NCI-H524 (cell line): ENCODE data around the gene AKAP6.

ENCODE experiments used
- DNase-seq, 2 experiments: peaks; one replicate each; lab custom pipeline; 2025; lab: John Stamatoyannopoulos, UW

The AKAP6 gene

DNA sequence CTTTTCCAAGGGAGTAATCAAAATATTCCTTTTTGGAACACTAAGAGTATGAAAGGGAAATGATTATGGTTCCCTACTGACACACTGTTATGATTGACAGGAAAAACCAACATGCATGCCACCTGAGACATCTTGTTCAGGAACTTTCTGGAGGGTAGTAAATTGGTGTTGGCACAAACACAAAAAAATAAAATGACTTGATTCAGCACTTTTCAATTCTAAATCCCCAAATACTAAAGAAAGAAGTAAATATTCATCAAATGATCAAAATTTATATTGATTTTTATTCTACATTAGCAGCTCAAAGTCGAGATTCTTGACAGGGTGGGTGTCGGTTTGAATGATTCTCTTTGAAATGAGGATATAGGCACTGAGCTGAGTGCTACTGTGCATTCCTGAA, 338.2 kb downstream of the AKAP6 start:
- DNase-seq, result no peak

DNA sequence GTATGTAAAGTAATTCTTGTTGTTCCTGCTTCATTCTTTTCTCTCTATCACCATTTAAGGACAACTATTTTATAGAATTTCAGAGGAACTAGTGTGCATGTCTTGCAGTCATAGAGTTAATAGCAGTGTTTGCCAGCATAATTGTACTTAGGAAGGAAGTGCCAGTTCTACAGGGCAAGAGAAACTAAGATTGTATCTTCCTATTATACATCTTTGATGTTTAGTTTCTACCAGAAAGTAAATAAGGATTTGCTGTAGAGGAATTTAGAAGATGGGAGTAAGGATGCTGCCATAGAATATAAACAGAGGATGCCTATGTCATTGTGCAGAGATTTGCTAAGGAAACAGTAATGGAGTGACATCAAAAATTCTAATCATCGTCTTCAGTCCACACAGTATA, 338.7 kb downstream of the AKAP6 start:
- no peak for DNase-seq

DNA sequence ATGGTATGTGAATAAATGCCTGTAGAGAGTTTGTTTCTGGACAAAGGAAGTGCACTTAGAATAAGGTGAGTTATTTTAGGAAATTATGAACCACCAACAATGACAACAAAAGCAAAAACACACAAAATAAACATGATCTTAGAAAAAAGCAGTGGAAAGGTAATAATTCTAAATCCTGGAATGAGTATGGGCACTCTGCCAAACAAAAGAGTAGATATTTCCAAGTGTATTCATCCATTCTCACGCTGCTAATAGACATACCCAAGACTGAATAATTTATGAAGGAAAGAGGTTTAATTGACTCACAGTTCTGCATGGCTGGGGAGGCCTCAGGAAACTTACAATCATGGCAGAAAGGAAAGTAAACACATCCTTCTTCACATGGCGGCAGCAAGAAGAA, 340.3 kb downstream of the AKAP6 start:
- DNase-seq, result no peak

DNA sequence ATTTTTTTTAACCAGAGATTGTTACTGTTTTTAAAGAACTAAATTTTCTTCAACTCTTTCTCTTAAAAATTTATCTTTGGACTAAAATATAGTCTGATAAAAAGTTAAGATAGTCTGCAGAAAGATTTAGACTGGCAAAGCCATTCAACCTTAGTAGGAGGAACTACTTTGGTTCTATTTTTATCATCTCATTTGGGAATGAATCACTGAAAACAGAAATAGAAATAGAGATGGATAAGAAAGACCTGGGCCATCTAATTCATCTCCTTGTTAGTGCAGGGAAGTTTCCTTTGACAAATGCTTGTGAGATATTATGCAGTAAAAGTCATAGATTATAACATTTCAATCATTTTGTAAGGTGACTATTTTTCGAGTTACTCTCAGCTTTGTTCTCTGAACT, 346.3 kb downstream of the AKAP6 start:
- no peak for DNase-seq

DNA sequence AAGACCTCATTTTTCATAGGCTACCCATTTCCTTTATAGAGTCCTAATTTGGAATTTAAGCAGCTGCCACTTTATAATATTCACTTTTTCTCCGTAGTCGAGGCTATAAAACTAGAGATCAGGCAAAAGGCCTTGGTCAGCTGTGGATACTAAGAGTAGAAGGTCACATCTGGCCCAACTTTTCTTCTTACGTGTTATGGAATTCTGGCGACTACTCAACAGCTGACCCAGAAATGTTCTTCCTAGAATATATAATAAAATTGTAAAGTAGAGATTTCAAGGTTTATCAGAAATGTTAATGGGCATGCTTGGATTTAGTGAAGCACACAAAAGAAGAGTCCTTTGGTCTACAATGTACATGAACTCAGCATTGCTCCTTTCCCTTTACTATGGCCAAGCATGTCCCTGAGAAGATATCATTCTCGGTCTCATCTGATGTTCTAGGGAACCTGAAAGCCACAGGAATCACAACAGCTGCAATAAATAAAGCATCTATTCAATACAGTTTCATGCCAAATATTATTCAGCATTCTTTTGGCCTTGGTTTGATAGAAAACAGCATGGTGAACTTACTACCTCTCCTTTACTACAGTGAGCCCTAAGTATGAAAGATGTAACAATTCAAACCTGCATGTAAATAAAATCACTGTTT, 348.2 kb downstream of the AKAP6 start:
- no peak for DNase-seq

DNA sequence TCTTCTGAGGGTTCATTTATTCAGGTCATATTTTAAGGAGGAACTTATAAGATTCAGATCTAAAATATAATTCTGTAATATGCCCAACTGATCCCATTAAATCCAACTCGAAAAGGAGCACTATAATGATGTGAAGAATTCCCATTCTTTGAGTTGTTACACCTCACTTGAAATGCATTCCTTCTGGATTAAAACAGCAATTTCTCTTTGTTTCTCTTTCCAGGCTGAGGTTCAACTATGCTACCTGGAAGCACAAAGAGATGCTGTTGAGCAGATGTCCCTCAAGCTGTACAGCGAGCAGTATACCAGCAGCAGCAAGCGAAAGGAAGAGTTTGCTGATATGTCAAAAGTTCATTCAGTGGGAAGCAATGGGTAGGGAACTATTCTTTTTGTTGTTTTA, 349.0 kb downstream of the AKAP6 start:
- no peak for DNase-seq

DNA sequence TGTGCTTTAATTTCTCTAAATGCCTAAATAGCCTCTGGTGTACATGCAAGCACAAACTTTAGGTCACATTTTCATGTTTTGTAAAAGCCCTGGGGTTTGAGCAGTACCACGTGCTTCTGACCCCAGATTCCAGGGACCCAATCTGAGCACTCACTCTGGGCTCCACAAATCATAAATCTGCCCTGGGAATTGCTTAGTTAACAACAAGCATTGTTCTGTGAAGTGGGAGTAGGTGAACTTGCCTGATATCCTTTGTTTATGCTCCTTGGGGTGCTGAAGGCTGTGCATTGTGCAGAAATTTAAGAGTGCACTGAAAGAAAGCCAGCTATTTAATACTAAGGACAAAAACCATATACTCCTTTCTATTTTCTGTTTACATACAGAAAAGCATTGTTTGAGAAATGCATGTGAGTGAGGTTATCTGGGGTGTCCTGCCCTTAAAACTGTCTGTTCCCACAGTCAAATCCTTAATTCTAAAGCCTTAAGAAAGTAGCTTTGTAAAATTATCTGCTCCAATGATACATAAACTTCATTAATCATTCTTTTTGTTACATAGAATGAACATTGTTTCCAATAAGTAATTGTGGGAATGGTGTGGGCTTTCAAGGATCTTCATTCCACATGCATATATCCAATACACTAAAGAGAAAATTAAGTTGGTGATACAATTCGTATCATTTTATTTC, 351.0 kb downstream of the AKAP6 start:
- DNase-seq, result no peak

DNA sequence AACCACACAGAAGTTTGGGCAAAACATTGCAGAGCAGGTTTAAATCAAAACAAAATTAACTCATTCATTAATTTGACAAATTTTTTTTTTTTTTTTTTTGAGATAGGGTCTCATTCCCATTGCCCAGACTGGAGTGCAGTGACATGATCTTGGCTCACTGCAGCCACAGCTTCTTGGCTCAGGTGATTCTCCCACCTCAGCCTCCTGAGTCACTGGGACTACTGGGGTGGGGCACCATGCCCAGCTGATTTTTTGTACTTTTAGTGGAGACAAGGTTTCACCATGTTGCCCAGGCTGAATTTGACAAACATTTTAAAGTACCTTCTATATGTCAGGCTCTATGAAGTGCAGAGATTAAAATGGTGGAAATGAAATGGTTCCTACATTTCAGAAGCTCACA, 352.5 kb downstream of the AKAP6 start:
- no peak for DNase-seq

DNA sequence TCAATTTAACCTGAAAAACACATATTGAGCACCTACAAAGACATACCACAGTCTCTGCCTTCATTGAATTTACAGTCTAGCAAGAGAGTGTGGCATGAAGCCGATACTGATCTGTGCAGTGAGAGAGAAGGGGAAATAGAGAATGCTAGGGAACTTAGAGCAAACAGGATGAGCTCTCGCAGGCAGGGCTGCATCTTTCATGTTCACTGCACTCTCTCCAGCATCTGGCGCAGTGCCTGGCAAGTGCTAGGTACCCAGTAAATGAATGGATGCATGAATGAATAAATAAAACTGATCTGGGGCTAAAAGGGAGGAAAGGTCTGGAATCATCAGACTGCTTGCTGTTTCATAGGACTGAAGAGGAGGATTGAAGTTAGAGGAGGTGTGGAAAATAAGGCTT, 353.1 kb downstream of the AKAP6 start:
- no peak for DNase-seq

DNA sequence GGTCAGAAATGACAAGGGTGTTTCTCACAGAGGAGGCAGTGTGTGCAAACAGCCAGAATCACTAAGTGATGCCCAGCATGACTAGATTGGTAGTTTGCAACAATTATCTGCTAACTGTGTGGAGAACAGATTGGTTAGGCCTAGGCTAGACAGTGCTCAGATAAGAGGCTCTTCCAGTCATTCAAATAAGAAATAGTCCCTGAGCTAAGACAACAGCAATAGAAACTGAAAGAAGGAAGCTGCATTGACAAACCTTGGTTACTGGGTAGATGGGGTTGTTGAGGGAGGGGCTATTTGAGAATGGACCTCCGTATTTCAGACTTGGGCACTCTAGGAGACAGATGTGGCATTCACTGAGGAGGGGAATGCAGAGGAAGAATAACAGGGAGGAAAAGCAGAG, 354.6 kb downstream of the AKAP6 start:
- no peak for DNase-seq

DNA sequence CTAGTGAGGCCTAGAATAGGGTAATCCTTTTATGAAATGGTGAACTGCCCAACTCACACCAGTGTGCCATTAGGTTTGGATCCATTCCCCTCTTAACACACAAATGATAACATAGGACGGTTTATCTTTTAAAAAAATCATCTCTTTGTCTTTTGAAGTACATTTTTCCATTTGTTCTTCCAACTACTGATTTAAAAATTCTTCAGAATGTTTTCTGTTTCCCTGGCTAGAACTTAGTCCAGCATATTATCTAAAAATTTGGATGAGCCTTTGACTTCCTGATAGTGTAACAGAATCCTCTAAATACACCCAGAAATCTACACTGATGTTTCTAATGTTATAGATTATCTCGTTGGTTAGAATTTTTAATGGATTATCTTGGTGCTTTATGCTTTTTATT, 359.8 kb downstream of the AKAP6 start:
- no peak for DNase-seq

DNA sequence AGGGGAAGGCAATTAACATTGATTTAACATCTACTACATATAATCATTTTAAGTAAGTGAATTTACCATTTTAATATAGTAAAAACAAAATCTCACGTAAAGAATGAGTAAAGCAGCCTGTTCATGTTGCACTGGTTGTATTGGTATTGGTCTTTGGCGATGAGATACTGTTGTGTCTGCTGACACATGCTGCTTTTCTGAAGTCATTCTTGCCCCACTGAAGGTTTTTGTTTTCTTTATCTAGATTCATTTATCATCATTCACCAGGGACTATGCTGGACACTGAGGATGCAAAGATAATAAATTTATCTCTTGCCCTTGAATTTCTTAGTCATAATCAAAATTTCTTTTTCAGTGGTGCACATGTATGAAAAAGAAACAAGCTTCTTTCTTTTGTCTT, 363.3 kb downstream of the AKAP6 start:
- DNase-seq, result no peak

DNA sequence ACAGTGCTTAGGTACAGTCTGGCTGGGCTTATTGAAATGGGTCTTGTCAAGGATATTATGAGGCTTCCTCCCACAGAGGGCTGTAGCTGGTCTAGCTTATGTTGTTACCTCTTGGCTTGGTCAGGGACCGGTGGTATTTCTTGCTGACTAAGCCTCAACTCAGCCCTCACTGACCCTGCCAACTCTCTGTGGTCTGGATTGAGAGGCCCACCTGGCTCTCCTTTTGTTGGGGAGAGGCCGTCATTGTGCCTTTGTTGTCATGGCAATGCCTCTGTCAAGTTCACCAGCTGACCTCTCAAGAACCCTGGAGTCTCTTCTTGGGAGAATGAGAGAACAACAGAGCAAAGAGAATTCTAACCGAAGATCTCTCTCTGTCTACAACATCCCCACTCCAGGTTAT, 364.0 kb downstream of the AKAP6 start:
- peak in 1 of 2 experiments; percentile 14 for DNase-seq

DNA sequence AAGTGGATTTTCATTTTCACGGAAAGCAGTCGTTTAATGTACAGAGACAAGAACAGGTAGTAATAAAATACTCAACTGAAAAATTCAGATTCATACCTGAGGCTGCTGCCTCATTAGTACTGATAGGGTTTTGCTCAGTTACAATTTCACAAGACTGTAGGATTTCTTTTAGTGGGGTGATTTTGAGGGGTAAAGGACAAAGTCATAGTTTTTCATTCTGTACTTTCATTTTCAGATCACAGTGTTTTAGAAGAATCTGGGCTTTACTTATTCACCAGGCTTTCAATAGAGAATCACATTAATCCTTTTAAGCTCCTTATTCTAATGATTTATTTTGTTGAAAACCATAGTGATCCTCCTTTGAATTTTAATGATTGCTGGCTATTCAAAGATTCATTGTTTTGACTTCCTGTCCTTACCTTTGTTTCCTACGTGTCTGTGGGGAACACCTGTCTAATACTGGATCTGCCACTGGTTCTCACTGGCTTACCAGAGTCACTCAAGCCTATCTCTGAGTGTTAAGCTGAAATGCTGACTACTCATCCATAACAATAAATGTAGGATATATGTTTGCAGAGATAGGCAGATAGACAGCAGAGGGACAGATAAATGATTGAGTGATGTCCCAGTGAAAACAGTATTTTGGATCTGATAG, 365.8 kb downstream of the AKAP6 start:
- peak in 1 of 2 experiments; percentile 38 for DNase-seq

DNA sequence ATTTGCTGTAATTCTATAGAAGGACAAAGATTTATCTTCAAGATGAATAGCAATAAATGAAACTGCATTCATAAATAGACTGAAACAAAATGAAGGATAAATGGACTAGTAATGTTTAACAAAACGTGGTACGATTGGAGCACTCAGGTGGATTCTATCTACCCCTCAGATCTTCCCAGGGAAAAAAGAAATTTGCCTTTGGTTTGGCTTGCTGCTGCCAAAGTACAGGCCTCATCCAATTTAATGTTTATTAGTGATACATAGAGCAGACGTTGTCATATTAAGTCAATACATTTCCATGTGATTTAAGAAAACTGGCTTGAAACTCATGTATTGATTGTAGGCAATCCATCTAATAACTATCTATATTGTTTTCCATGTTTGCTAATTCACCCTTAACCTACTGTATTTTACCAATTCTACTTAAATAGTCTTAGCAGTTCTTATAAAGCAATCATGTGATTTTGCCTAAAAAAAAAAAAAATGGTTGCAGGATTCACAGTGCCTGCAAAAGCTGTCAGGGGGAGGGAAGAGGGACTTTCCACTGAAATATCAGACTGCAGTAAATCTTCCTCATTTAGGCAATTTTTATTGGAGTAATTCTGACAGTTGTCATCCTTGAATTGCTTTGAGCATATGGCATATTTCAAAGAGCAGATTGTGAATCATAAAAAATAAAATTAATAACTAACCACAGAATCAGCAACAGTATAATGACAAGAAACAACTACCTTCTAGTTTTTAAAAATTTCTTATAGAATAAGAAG, 367.4 kb downstream of the AKAP6 start:
- peak; percentile 54 to 93 for DNase-seq

DNA sequence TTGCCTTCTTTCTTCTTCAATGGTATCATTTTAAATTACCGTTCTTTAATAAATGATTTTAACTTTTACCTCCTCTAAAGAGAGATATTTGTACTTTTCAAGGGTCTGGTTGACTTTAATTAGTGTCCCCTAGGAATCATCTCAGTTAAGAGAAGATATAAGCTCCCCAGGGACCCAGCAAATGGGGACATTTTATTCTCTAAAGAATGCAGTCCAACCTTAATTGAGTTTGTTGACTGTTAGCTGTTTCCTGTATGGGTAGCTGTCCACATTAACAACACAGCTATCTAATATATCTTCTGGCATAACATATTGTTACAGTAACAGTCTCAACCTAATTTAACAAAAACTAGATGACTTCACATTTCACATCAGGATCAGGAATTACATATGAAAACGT, 368.0 kb downstream of the AKAP6 start:
- peak; percentile 60 to 89 for DNase-seq

DNA sequence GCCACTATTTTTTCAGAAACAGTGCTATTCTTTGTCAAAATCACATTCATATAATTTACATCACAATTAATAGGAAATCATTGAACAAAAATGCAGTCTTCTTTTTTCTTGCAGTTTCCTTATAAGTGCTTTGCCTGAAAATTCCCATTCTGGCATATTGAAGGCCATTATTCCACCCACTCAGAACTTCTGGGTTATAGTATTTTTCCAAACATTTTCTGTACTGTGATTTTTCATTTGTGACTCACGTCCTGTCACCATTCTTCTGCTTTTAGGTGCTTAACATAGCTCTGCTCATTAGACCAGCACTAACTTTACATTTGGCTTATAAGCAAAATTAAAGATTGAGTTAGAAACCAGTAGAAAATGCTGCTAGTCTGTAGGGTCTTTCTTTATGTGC, 368.6 kb downstream of the AKAP6 start:
- no peak for DNase-seq

DNA sequence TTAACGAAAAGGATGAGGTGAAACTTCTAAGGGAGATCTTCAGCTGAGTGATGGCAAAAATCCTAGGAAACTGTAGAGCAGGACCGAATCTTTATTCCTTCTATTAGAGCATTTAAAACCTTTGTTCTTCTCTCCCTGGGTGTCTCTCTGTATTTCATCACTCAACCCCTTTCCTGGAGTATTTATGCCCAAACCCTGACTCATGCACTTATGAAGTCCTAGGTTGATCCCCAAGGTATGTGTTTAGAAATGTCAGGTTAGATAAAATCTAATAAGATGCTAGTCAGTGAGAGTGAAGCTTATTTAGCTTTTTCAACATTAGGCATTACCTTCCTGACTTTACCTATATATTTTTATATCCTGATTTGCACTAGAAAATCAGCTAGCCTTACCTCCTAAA, 369.7 kb downstream of the AKAP6 start:
- DNase-seq, result no peak

DNA sequence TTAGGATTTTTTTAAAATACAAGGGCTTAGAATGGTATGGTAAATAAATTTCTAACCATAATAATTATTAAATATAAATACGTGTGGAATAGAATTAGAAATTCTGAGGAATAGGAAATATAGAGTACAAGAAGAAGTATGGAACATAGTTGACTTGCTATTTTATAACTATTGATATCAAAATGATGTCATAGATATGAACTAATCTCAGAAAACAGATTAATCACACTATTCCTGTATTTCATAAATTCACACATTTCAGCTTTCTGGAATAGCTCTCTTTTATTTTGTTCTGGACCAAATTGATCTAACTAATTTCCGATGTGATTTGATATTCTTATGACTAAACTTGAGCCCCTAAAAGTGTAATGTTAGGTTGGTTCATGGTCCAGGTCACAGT, 372.4 kb downstream of the AKAP6 start:
- no peak for DNase-seq

DNA sequence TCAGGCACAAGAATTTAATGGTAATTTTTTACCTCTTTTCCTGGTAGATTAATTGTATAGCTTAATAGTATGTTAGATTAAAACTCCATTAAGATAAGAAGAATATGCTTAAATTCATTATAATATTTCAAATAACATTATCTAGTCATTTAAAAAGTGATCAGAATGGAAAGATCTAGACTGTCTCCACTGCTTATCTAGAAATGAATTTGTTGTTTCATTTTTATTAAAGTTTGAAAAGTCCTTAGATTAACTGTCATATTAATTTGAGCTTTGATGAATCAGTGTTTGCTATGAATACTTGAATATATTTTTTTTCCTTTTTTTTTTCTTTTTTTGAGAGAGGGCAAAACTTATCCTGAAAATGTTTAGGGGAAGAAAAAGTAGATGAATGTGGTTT, 373.0 kb downstream of the AKAP6 start:
- DNase-seq, result no peak

DNA sequence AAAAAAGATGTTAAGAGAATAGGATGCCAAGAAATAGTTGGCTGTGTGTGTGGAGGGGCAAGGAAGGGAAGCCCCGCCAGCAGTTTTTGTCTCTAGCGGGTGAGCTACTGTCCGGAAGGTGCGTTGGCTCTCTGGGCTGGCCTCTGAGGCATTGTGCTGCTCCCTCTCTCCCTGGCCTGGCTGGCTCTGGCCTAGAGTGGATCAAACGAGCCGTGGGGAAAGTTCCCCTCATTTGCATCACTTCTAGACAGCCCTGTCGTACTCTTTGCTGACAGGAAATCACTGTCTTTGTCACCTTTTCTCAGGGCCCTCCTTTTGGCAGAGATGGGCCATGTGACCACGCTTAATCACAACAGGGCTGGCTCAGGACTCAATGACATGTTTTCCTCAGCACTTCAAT, 373.5 kb downstream of the AKAP6 start:
- no peak for DNase-seq

DNA sequence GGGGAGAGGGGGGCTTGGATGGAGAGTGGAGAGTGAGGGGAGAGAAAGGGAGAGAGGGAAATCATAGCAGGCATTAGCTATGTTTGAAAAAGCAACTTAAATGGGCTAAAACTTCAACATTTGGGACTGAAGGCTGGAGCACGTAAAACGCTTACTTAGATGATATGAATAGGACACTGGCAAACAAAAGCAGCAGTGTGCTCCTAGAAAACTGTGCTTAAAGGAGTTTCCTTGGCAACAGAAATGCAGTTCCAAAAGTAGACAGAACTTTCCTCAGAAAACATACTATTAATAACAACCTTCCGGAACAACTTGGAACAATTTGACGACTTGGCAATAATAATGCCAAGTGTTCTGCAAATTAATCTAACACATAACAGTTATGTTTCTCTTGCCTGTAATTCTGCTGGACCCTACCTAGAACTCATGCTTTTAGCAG, 374.1 kb downstream of the AKAP6 start:
- DNase-seq, result no peak
